ENCODE results near the gene SPHK2. TPM values are rescaled to one million over a fixed set of nuclear protein-coding genes. Genes with fewer than 3 reads are reported as not detected.

SPHK2 gene
- polyA plus RNA-seq, 3 donors: 8.5 to 9.4 (median 9.1) TPM

DNA sequence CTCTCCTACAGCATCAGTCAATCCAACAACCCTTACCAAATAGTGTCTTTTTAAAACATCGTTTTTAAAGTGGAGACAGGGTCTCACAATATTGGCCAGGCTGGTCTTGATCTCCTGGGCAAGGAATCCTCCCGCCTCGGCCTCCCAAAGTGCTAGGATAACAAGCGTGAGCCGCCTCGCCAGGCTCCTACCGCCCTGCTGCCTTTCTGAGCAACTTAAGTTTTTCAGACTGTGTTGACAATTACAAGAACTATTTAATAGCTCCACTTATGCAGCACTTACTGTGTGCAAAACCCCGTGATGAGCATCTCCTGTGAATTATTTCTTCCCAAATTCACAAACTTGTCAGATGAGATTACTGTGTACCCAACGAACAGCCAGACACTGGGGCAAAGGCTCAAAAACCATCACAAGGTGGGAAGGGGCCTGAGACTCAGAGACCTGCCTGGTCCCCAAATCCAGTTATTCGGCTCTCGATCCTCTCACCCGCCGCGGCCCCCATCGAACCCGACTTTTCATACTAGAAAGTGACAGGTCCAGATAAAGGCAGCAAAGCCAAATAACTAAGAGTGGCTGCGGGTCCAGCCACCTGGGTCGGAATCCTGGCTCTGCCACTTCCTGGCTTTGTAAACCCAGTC, 909 bp upstream of the SPHK2 start:
- H3K4me1 ChIP-seq (ENCODE audit: control insufficient read depth in 1 of 2, insufficient read depth in 2 of 2, low read length in 2 of 2): peaks cover 58 to 63% of the 10 kb centered on the region in 2 donors
- Mint-ChIP-seq H3K36me3 (peaks cover 29 to 33% of the 10 kb centered on the region in 2 donors), H3K4me1 (peaks cover 51% of the 10 kb centered on the region), H3K4me3 (peak overlapping the region; percentile 94 to 97), H3K9me3 (peaks cover 0 to 3% (median 0%) of the 10 kb centered on the region in 7 donors), H3K27me3 (ENCODE audit: low read depth in 3 of 3) (peaks cover 0 to 2% (median 0%) of the 10 kb centered on the region in 3 donors), H3K27ac (peak overlapping the region; percentile 95 to 99 (median 98))
- no peak for DNase-seq
- peak overlapping the region; percentile 96 for H3K4me2 ChIP-seq (replicated peaks; ENCODE audit: extremely low read depth, low read length, poor library complexity, severe bottlenecking)
- intact Hi-C loops (cut with micrococcal nuclease): loop anchor here (2.0 kb wide), 1 partner anchor 16 kb away; no protein-coding TSS in a partner anchor
- H3K36me3 ChIP-seq (replicated peaks in 1 of 2; ENCODE audit: control insufficient read depth in 1 of 2, insufficient read depth in 2 of 2, low read length in 2 of 2): peaks cover 30 to 31% of the 10 kb centered on the region in 2 donors
- H4K20me1 ChIP-seq (ENCODE audit: insufficient read depth, low read length): peaks cover 41% of the 10 kb centered on the region
- 2% methylated on average over 18 of the region's 18 CpGs for WGBS (ENCODE audit: insufficient coverage)
- H3K4me3 ChIP-seq (replicated peaks in 1 of 3; ENCODE audit: low read depth in 2 of 3, low read length in 3 of 3): peak overlapping the region; percentile 93 to 99 (median 96)
- H2AFZ ChIP-seq (ENCODE audit: insufficient read depth, low read depth, low read length, poor library complexity, severe bottlenecking): peak overlapping the region; percentile 86
- H3K27ac ChIP-seq (ENCODE audit: low read depth in 1 of 2, low read length in 2 of 2): peak overlapping the region; percentile 82 to 93
- H3K9me3 ChIP-seq (replicated peaks in 1 of 2; ENCODE audit: control insufficient read depth in 1 of 2, insufficient read depth in 1 of 2, low read length in 2 of 2): no peaks in the 10 kb centered on the region
- no peaks in the 10 kb centered on the region for H3K27me3 ChIP-seq (ENCODE audit: control insufficient read depth in 2 of 2, insufficient read depth in 2 of 2, low read length in 2 of 2)
- peaks cover 49% of the 10 kb centered on the region for H3K79me2 ChIP-seq (ENCODE audit: insufficient read depth, low read length)
- peak overlapping the region; percentile 93 for H3K9ac ChIP-seq (ENCODE audit: insufficient read depth, low read length, poor library complexity, severe bottlenecking)
- TF ChIP-seq, protein P1, sequence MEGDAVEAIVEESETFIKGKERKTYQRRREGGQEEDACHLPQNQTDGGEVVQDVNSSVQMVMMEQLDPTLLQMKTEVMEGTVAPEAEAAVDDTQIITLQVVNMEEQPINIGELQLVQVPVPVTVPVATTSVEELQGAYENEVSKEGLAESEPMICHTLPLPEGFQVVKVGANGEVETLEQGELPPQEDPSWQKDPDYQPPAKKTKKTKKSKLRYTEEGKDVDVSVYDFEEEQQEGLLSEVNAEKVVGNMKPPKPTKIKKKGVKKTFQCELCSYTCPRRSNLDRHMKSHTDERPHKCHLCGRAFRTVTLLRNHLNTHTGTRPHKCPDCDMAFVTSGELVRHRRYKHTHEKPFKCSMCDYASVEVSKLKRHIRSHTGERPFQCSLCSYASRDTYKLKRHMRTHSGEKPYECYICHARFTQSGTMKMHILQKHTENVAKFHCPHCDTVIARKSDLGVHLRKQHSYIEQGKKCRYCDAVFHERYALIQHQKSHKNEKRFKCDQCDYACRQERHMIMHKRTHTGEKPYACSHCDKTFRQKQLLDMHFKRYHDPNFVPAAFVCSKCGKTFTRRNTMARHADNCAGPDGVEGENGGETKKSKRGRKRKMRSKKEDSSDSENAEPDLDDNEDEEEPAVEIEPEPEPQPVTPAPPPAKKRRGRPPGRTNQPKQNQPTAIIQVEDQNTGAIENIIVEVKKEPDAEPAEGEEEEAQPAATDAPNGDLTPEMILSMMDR (IDR thresholded peaks at IDR 0.05): no peak

DNA sequence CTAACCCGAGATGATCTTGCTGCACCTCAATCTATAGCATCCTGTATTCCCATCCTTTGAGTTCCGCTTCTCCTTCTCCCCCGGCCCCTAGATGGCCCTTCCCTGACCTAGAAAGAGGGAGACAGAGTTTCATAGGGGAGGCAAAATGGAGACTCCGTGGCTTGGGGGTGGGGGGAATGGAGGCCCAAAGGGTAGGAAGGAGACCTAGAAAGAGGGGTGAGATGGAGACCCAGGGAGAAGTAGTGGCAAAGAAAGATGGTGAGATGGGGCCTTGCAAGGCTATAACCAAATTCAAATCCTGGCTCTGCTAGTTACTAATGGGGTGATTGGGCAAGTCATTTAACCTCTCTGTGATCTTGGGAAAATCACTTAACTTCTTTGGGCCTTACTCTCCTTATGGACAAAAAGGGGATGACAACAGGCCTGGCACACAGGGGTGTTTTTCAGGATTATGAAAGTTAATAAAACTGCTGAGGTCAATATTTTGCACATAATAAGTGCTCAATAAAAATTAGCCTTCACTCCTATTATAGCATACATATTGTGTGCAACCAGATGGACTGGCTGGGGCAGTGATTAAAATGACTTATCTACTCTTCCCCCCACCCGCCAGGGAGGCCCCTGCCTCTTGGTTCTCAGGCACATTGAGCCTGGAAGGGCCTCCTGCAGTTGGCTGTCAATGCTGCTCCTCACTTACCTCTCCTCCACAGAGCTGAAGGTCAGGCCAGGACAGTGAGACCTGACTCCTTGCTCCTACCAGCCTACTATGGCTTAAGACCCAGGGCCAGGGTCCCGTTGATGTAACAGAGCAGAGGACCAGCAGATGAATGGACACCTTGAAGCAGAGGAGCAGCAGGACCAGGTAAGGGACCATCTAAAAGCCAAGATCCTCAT, 633 bp downstream of the SPHK2 start:
- Mint-ChIP-seq H3K9me3 (peaks cover 0 to 3% (median 0%) of the 10 kb centered on the region in 7 donors), H3K27me3 (ENCODE audit: low read depth in 3 of 3) (no peaks in the 10 kb centered on the region), H3K4me1 (peaks cover 64% of the 10 kb centered on the region), H3K36me3 (peaks cover 27 to 33% of the 10 kb centered on the region in 2 donors), H3K27ac (peak overlapping the region; percentile 95 to 99 (median 98)), H3K4me3 (peak overlapping the region; percentile 92 to 94)
- 57% methylated on average over 3 of the region's 6 CpGs for WGBS (ENCODE audit: insufficient coverage)
- H3K36me3 ChIP-seq (replicated peaks in 1 of 2; ENCODE audit: control insufficient read depth in 1 of 2, insufficient read depth in 2 of 2, low read length in 2 of 2): peaks cover 29% of the 10 kb centered on the region in 2 donors
- H3K4me3 ChIP-seq (replicated peaks in 1 of 3; ENCODE audit: low read depth in 2 of 3, low read length in 3 of 3): peak overlapping the region; percentile 93 to 99 (median 96)
- H3K9ac ChIP-seq (ENCODE audit: insufficient read depth, low read length, poor library complexity, severe bottlenecking): peak overlapping the region; percentile 93
- peak overlapping the region; percentile 86 for H2AFZ ChIP-seq (ENCODE audit: insufficient read depth, low read depth, low read length, poor library complexity, severe bottlenecking)
- TF ChIP-seq, protein P1 (IDR thresholded peaks at IDR 0.05): no peak
- intact Hi-C loops (cut with micrococcal nuclease): loop anchor here (2.0 kb wide), 1 partner anchor 15 kb away; no protein-coding TSS in a partner anchor
- H4K20me1 ChIP-seq (ENCODE audit: insufficient read depth, low read length): peaks cover 42% of the 10 kb centered on the region
- no peaks in the 10 kb centered on the region for H3K9me3 ChIP-seq (replicated peaks in 1 of 2; ENCODE audit: control insufficient read depth in 1 of 2, insufficient read depth in 1 of 2, low read length in 2 of 2)
- DNase-seq: peak in 1 of 3 donors; percentile 52
- H3K4me1 ChIP-seq (ENCODE audit: control insufficient read depth in 1 of 2, insufficient read depth in 2 of 2, low read length in 2 of 2): peaks cover 71 to 77% of the 10 kb centered on the region in 2 donors
- H3K4me2 ChIP-seq (replicated peaks; ENCODE audit: extremely low read depth, low read length, poor library complexity, severe bottlenecking): peak overlapping the region; percentile 96
- peaks cover 61% of the 10 kb centered on the region for H3K79me2 ChIP-seq (ENCODE audit: insufficient read depth, low read length)
- H3K27me3 ChIP-seq (ENCODE audit: control insufficient read depth in 2 of 2, insufficient read depth in 2 of 2, low read length in 2 of 2): no peaks in the 10 kb centered on the region
- peak overlapping the region; percentile 82 to 93 for H3K27ac ChIP-seq (ENCODE audit: low read depth in 1 of 2, low read length in 2 of 2)
